ENCODE measurements around the gene FAM151A.

FAM151A gene

DNA sequence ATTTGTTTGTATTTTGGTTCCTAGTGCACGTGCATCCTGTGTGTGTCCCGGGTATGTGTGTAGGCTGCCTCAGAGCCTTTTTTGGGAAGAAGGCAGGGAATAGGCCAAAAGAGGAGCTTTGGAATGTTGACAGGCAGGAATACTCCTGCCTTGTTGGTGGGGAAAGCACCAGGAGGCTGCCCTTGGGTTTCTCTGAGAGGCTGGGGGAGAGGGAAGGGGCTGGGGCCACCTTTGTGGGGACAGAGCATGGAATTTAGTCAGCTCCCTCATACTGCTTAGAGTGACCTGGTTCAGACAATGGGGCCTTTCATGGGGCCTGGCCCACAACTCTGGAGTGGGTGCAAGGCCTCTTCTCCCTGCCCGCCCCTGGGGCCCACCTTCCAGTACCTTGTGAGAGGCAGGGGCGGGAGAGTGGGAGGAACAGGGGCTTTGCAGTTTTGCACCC, 44.0 kb downstream of the FAM151A start:
- DNase-seq (ENCODE audit: low read depth), result no peak

DNA sequence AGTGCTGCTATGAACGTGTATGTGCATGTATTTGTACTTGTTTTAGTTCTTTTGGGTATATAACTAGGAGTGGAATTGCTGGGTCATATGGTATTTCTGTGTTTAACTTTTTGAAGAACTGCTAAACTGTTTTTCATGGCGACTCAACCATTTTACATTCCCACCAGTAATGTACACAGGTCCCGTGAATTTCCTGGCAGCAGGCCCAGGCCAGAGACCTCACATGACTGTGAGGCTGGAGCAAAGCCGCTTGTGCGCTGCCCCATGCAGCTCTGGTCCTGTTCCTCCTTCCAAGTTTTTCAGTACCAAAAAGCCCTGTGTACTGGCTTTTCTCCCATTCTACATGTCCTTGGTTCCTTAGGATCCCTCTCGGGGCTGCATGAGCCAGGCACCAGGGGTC, 45.7 kb downstream of the FAM151A start:
- peak; percentile 66 for DNase-seq (ENCODE audit: low read depth)

DNA sequence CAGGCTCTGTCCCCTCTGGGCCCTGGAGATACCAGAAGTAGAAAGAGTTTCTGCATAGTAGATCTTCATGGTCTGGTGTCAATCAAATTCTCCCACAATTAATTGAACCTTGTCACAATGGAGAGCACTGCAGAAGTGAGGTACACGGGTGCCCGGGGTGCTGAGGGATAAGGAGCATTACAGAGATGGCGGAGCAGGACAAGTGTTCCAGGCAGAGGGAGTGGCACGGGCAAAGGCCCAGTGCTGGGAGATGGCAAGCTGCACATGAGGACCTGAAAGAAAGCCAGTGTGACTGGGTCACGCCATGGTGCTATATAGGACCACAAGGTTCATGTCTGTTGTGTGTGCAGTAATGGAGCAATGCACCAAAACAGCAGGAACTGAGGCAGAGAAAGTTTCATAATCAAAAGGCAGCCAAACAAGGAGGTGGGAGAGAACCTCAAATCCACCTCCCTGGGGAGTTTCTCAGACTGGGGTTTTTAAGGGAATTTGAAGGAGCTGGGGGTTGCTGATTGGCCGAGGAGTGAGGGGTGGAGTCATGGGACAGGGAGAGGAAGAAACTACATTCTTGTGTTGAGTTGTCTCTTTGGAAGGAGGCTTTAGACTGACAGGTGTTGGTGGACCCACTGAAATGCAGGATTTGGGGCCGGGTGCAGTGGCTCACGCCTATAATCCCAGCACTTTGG, 47.6 kb downstream of the FAM151A start:
- no peak for DNase-seq (ENCODE audit: low read depth)

DNA sequence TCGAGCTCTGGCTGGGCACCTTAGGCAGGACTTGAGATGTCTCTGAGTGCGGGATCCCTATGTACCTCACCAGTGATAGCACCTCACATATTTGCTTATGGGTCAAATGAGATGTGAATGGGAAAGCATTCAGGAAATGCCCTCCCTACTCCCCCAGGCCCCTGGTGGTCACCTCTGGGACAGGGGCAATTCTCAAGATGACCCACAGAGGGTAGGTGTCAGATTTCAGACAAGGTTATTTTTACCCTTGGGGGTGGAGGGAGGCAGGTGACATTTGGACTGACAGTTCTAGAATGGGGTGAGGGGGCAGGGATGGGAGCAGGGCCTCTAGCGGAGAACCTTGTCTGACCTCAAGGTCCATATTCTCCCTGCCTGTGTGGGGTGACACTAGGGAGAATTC, 48.2 kb downstream of the FAM151A start:
- DNase-seq (ENCODE audit: low read depth), result no peak

DNA sequence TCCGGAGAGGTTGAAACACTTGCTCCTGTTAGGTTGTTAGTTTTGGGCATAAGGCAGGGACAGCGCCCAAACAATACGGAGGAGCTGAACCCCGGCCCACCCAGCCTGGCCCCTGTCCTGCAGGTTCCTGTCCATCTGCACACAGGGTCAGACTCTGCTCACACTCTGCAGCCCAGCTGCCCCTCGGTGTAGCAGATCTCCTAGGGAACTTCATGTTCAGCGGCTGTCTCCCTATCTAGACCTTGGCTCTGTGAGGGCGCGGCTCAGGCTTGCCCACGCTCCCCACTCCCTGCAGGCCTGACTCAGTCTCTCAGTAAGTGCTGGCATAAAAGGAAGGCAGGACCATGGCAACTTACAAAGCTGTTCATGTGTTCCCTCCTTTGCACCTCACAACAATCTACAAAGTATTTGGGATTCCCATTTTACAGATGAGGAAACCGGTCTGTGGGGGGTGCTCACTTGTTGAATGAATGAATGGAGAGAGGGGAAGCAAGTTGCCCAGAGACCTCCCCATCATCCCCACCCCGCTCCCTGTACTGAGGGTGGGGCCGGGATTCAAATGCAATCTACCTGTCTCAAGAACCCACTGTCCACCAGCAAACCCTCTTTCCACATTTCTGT, 49.1 kb downstream of the FAM151A start:
- DNase-seq (ENCODE audit: low read depth), result no peak

DNA sequence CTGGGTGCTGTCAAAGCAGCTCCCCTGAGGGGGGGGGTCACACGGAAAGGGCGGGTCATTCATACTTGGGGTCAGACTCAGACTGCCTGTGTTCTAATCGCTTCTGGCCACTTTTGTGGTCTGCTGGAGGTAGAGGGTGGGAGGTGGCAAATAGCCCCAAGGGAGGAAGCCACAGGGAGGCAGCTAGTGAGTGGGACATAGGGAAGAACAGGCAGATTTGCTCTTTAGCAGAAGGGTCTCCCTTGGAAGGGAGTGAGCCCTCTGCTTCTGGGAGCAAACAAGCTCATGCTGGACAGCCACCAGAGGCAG, 50.8 kb downstream of the FAM151A start:
- no peak for DNase-seq (ENCODE audit: low read depth)

DNA sequence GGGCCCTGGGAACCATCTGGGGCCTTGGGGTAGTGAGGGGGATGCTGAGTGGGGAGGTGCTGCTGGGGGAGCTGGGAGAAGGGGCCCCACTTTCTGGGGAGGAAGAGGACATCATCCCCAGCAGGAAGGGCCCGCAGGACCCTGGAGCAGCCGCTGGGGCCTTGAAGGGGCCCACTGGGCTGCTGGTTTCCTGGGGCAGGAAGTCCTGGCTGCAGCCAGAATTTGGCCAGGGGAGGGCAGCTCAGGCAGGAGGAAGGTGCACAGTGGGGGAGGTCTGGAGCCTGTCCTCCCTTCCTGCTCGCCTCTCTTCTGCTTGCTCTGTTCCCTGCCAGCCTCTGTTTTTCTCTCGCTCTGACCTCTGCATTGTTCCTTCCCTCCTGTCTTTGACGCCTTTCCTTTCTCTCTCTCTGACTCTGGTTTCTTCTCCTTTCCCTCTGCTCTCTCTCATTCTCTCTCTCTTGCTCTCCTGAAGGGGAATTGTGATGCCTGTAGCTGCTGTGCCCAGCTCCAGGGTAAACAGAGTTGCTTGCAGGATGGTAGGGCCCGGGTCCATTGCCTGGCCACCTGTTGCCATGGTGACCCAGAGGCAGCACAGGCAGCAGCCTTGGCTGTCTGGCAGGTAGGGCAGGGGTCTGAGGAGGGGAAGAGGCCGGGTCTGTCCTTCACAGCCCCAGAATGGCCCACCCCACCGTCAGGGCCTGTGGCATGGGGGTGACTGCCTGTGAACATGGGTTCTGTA, 51.4 kb downstream of the FAM151A start:
- DNase-seq (ENCODE audit: low read depth), result no peak

DNA sequence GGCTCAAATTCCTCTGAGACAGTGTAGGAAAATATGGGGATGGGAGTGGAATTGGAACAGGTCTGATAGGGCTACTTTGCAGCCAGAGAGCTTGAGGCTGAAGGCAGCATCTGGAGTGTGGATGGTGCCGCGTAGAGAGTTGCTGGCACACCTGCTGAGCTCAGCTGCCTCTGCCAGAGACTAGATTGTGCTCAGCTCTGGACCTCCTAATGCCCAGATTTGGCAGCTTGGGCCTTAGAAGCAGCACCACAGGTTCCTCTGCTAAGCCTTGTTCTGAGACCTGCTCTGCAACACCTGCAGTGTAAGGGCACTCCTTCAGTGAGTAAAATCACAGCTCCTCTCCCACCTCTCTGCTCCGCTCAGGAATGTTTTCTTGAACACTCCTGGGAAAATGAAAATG, 52.0 kb downstream of the FAM151A start:
- DNase-seq (ENCODE audit: low read depth), result no peak

DNA sequence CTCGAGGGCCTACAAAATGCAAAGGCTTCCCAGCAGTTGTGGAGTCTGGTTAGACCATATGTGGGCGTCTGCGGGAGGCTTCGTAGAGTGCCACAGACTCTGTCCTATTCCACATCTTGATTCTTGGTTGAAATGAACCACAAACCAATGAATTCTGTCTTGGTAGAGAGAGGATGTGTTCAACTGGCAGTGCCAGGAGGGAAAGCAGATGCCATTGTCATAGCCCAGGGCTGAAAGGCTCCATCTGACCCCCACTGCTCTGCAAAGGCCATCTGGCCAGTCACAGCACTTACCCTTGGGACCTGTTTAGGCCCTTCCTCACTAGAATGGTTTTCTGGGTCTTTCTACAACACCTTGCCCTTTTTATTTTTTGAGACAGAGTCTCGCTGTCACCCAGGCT, 53.2 kb downstream of the FAM151A start:
- DNase-seq (ENCODE audit: low read depth), result no peak

DNA sequence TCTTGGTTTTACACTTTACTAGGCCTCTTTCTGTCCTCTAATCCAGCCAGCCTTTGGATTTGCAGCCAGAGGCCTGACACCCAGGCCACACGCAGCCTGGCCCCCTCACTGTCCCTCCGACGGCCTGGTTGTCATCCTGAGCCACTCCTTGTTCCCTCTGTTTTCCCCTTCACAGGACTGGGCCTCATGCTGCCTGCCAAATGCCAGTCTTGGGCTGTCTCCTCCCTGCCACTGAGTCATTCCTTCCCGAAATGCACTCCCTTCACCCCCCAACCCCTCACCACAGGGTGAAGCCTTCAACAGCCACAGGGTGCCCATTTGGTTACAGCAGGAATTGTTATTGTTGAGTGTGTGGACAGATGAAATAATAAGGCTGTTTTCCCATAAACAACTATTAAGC, 54.0 kb downstream of the FAM151A start:
- peak; percentile 34 for DNase-seq (ENCODE audit: low read depth)

DNA sequence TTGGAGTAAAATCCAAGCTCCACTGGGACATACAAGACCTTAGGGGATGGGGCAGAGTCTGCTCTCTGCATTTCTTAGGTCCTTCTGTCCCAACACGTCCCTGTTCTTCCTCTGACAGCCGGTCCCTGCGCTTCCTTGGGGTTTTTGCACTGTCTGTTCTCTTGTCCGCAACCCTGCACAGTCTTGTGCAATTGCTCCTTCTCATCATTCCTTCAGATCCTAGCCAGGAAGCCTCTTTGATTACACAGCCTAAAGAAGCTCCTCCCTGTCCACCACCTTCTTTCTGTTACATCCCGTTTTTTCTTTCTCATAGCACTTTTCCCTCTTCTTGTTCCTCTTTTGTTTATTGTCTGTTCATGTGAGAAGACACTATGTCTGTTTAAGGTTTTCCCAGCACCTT, 55.4 kb downstream of the FAM151A start:
- peak; percentile 83 for DNase-seq (ENCODE audit: low read depth)

DNA sequence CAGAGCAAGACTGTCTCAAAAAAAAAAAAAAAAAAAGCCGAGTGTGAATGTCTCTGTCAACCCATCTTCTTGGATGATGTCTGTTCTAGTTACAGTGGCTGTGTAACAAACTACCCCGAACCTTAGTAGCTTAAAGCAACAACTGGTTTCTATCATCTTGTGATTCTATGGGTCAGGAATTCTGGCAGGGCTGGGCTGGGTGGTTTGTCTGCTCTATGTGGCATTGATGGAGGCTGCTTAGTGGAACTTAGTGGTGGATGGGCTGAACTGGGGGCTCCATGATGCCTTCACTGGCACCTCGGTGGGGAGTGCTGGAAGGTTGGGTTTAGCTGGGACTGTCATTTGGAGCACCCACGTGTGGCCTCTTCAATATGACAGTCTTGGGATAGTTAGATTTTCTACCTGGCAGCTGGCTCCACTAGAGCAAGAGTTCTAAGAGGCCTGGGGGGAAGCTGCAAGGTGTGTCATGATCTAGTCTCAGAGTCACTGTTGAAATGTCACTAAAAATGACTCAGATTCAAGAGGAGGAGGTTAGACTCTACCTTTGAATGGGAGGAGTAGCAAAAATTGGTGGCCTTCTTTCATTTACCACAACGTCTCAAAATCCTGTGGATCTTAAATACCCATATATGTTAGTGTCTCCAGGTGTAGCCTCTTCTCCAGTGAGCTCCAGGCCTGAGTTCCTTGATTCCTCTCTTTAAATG, 56.7 kb downstream of the FAM151A start:
- DNase-seq (ENCODE audit: low read depth), result no peak

DNA sequence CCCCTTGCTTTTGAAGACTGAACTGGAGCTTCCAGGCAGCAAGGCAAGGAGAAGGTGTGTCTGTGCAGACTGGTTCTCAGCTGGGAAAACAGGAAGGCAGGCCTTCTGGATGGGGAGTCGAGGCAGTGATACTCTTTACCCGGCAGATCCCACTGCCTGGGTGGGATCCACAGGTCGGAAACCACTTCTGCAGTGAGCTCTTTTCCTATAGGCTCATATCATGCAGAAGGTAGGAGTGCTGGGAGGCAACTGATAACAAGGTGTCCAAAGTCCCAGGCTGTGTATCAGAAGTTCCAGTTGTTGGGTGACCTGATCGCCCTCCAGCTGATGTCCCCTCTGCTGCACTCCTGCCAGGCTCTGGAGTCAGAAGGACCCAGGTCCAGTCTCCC, 58.2 kb downstream of the FAM151A start:
- DNase-seq (ENCODE audit: low read depth), result no peak

DNA sequence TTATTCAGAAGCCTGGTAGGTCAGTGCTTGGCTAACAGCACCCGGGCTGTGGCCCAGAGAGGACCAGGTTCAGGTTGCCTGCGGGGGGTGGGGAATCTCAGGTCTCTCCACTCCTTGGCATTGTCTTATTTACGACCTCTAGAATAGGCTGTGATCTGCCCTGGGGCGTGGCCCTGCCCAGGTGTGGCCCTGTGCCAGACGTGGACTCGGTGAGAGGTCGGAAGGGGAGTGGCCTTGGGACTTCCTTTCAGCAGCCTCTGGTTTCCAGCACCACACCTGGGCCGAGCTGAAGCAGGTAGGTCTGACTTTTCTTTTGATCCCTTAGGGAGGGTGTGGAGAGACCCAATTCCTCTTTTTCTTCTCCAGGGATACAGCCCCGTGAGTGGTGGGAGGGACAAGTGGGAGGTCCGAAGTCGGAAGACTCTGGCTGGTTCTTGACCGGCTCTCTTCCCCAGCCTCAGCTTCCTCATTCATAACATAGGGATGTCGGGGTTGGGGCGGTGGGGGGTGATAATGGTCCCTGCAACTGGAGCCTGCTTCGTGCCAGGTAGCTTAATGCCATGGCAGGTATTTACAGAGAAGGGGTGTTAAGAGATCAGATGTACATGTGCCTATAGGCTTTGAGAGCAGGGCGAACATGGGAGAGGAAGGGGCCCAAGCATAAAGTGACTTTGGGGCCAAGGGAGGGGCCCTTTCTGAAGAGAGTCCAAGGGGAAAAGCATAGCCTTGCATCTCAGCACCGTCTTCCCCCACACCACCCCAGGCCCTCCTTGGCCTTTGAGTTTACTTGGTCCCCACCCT, 58.8 kb downstream of the FAM151A start:
- no peak for DNase-seq (ENCODE audit: low read depth)

DNA sequence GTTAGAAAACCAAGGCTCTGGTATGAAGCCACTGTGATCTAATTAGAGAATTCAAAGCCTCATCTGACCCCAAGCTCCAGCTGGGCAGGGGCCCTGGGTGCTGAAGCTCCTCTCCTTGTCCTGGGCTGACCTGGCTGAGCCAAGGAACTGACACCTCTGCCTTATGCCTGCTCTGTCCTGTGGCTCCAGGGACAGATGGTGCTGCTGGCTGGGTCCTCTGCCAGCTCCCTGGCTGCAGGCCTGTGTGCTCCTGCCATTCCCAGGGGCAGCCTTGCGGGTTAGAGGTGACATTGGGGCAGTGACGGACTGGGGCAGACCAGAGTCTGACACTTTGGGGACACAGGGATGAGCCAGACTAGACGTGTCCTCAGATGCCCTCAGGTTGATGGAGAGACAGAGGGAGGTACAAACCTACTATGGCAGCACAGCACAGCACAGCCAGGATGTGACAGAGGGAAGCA, 63.5 kb downstream of the FAM151A start:
- DNase-seq (ENCODE audit: low read depth), result no peak

Measured in amniotic epithelial cell (primary cell).